Sigmoid colon (tissue), 7 donors: ENCODE results near the gene SECTM1. TPM values are rescaled to one million over a fixed set of nuclear protein-coding genes. Genes with fewer than 3 reads are reported as not detected.

Experiments used
- DNase-seq: peaks from one replicate; pipeline ENCODE4 v3.0.0-alpha.2; 2019
- H3K27ac ChIP-seq, 4 donors: fragments of 200-600 bp; sonication (generic); one replicate each; pipeline ENCODE4 v1.5.1; 2016 to 2019; ENCODE audit warnings: mild to moderate bottlenecking in 1 of 4
- H3K27me3 ChIP-seq, 3 donors: fragments of 200-600 bp; sonication (generic); one replicate each; pipeline ENCODE4 v1.5.1; 2019; ENCODE audit warnings: mild to moderate bottlenecking in 1 of 3
- H3K36me3 ChIP-seq, 4 donors: fragments of 200-600 bp; sonication (generic); one replicate each; pipeline ENCODE4 v1.5.1; 2016 to 2019
- H3K4me1 ChIP-seq, 4 donors: fragments of 200-600 bp; sonication (generic); one replicate each; pipeline ENCODE4 v1.5.1; 2017 to 2019
- H3K4me3 ChIP-seq, 4 donors: fragments of 200-600 bp; sonication (generic); one replicate each; pipeline ENCODE4 v1.5.1; 2017 to 2019; ENCODE audit warnings: mild to moderate bottlenecking in 2 of 4, moderate library complexity in 1 of 4
- H3K9me3 ChIP-seq, 4 donors: fragments of 200-600 bp in 3 of 4; sonication (generic) in 3 of 4; one replicate each; pipeline versions ENCODE4 v1.5.1 to v1.6.1; 2013 to 2019
- EP300 ChIP-seq, 4 donors: sonication (generic); formaldehyde crosslinking; IDR thresholded peaks; one replicate each; pipeline ENCODE4 v1.6.1; 2017; ENCODE audit warnings: antibody characterized with exemption in 4 of 4
- POLR2A ChIP-seq, 2 donors: fragments of 450-650 bp; IDR thresholded peaks; one replicate each; pipeline ENCODE4 v1.6.1; 2016; ENCODE audit warnings: antibody characterized with exemption in 2 of 2, mild to moderate bottlenecking in 2 of 2, moderate library complexity in 2 of 2
- POLR2AphosphoS5 ChIP-seq, 4 donors: sonication (generic); formaldehyde crosslinking; IDR thresholded peaks; one replicate each; pipeline ENCODE4 v1.6.1; 2017; ENCODE audit warnings: antibody characterized with exemption in 4 of 4
- WGBS, 2 donors: extraction: QIAGEN DNeasy Blood & Tissue Kit; methylation state at CpG; one replicate each; pipeline ENCODE4 v1.1.7; 2013; 5-methylcytosine and 5-hydroxymethylcytosine counted together
- intact Hi-C: fragments of 100-400 bp; cut with DNase I; formaldehyde crosslinking; loops from one replicate; pipeline ENCODE4 v1.15.1; 2023
- polyA plus RNA-seq, 3 donors: library from polyadenylated mRNA; stranded (reverse); fragments of 200-250 nt; gene quantifications; one replicate each; pipeline ENCODE4 v1.2.3, GENCODE V29; 2013
- total RNA-seq, 4 donors: library from RNA; depleted of rRNA; stranded (reverse); fragments of >200 nt; gene quantifications; one replicate each; pipeline ENCODE4 v1.1.0, GENCODE V29; 2016
- TF ChIP-seq, protein P1 (sequence below), 4 experiments: fragments of 450-650 bp in 3 of 4; fragments of 200-600 bp in 1 of 4; IDR thresholded peaks; one replicate each; pipeline ENCODE4 v1.5.1; 2016 to 2019; ENCODE audit warnings: antibody characterized with exemption in 4 of 4, mild to moderate bottlenecking in 3 of 4, moderate library complexity in 2 of 4
- donor health status: healthy with polysubstance abuse.
- donor health status: Bipolar disorder and iron deficiency.
- donor health status: healthy.

Gene SECTM1
- total and polyA plus RNA-seq, 7 donors = 8.4 to 105 (median 56.9) TPM

DNA sequence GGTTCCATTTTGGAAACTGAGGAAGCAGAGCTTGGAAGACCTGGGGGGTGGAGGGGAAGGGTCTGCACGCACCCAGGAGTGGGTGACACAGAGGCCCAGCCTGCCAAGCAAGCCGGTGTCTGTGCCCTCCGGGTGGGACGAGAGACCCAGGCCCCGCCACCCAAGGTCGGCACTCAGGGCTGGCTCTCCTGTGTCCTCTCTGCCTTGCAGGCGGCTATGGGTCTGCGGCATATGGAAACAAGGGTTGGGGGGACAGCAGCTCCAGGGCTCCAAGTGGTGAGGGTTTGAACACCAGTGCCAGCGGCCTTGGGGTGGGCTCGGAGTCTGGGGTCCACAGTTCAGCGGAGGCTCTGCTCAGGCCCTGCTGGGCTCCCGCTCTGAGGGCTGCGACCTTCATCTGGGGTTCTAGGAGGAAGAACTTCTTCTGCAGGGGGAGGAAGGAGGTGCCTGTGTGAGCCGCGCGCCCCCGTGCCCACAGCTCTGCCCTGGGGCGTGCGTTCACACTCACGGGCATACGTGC is 11.6 kb downstream of the SECTM1 start:
- Histone ChIP-seq H3K36me3 (peaks cover 0 to 5% (median 0%) of the 10 kb centered on the region in 4 donors), H3K9me3 (no peaks in the 10 kb centered on the region), H3K27me3 (no peaks in the 10 kb centered on the region), H3K4me1 (peaks cover 0 to 9% (median 6%) of the 10 kb centered on the region in 4 donors), H3K4me3 (no peak overlapping the region), H3K27ac (no peak overlapping the region)
- TF ChIP-seq POLR2A (IDR thresholded peaks at IDR 0.05) = no peak
- TF ChIP-seq, protein P1, sequence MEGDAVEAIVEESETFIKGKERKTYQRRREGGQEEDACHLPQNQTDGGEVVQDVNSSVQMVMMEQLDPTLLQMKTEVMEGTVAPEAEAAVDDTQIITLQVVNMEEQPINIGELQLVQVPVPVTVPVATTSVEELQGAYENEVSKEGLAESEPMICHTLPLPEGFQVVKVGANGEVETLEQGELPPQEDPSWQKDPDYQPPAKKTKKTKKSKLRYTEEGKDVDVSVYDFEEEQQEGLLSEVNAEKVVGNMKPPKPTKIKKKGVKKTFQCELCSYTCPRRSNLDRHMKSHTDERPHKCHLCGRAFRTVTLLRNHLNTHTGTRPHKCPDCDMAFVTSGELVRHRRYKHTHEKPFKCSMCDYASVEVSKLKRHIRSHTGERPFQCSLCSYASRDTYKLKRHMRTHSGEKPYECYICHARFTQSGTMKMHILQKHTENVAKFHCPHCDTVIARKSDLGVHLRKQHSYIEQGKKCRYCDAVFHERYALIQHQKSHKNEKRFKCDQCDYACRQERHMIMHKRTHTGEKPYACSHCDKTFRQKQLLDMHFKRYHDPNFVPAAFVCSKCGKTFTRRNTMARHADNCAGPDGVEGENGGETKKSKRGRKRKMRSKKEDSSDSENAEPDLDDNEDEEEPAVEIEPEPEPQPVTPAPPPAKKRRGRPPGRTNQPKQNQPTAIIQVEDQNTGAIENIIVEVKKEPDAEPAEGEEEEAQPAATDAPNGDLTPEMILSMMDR (IDR thresholded peaks at IDR 0.05) = no peak
- no peak for TF ChIP-seq POLR2AphosphoS5 (IDR thresholded peaks at IDR 0.05)
- no peak for TF ChIP-seq EP300 (IDR thresholded peaks at IDR 0.05)
- WGBS, 2 donors = 62 to 75% methylated on average over 21 of the region's 21 CpGs
- intact Hi-C loops = loop anchor here (1.0 to 2.0 kb wide), 3 partner anchors 23 to 117 kb away; no protein-coding TSS in a partner anchor
- no peak for DNase-seq

DNA sequence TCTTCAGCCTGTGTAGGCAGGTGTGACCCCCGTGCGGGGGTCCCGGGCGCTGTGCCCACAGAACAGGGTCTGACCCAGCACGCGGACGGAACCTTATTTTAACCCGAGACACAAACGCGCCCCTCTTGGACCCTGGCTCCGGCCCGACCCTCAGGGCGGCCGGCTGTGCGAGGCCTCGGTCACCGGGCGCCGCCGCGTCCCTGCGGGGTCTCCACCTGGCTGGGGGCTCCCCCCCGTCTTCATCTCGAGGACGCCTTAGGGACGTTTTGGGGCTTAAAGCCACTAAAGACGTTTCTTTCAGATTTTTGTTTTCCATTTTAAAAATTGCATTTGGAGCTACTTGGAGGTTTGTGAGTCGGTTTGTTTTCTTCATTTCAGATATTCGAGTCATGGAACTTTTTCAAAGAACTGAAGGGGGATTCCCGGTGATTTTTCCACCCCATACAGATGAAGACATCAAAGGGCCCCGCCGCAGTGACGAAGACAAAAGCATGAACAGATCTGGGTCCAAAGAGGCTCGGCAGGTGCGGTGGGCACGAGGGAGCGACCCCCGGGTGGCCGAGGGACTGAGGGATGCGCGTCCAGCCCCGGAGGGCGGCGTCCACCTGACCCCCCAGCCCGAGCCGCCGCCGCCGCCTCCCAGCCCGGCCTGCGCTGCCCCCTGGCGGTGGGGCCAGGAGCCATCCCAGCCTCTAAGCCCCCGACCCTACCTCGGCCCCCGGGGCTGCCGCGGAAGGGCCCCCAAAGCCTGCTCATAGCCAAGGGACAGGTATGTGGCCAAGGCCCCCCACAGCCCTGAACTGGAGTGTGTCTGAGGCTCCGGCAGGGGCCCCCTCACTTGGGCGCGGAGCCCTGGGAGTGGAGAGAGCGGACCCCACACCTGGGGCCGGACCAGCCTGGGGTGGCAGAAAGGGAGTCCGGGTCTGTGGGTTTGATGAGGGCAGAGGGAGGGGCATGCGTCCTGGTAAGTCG is 12.3 kb downstream of the SECTM1 start:
- no peaks in the 10 kb centered on the region for H3K9me3 ChIP-seq
- no peak overlapping the region for H3K27ac ChIP-seq
- intact Hi-C loops = loop anchor here (1.0 to 2.0 kb wide), 3 partner anchors 22 to 116 kb away; no protein-coding TSS in a partner anchor
- WGBS, 2 donors = 42 to 46% methylated on average over 65 of the region's 65 CpGs
- peaks cover under 1 to 7% (median 6%) of the 10 kb centered on the region in 3 donors for H3K27me3 ChIP-seq
- TF ChIP-seq, protein P1 (IDR thresholded peaks at IDR 0.05) = peak; percentile 82 to 97 (median 90)
- TF ChIP-seq EP300 (IDR thresholded peaks at IDR 0.05) = no peak
- H3K4me1 ChIP-seq = peaks cover 0 to 11% (median 6%) of the 10 kb centered on the region in 4 donors
- no peak for DNase-seq
- H3K4me3 ChIP-seq = peak overlapping the region in 1 of 4 donors; percentile 25
- H3K36me3 ChIP-seq = peaks cover 0 to 5% (median 0%) of the 10 kb centered on the region in 4 donors

DNA sequence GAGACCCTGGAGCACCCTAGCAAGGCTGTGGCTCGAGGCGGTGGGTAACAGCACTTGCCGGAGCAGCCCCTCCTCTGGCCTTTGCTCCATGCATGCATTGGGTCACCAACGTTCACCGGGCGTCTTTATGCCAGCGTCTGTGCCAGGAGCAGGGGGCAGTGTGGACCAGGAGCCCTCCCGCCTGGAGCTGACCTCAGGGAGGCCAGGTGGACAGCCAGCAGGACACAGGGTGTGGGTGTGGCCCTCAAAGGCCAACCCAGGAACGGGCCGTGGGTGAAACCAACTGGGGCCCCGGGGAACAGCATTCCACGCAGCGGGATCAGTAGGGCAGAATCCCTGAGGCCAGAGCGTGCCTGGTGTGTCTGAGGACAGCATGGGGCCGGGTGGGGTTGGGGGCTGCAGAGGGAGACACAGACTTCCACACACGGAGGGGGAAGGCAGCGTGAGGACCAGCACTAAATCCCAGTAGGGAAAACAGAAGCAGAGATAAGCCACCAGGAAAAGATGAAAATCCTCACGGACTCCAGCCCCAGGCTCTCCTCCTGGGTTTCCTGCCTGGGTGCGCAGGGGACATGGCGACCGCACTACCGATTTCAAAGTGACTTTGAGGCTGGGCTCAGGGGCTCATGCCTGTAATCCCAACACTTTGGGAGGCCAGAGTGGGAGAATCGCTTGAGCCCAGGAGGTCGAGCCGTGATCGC is 13.3 kb downstream of the SECTM1 start:
- 41 to 76% methylated on average over 26 of the region's 26 CpGs for WGBS, 2 donors

DNA sequence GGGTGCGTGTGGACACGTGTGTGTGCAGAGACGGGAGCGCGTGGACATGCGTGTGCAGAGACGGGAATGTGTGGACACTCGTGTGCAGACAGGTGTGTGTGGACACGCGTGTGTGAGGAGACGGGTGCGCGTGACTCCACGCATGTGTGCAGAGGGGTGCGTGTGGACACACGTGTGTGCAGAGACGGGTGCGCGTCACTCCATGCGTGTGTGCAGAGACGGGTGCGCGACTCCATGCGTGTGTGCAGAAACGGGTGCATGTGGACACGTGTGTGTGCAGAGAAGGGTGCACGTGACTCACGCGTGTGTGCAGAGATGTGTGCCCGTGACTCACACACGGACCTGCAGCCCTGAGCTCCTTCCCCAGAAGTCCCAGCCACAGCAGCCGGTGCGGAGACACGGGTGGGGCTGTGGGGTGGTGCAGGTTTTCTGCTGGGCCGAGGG is 13.9 kb downstream of the SECTM1 start:
- WGBS, 2 donors = 84 to 95% methylated on average over 35 of the region's 35 CpGs
- intact Hi-C loops = loop anchor here (2.0 kb wide), 2 partner anchors 21 to 115 kb away; no protein-coding TSS in a partner anchor
- no peak for DNase-seq

More for the DNA sequence above, 13.3 kb downstream of the SECTM1 start:
- H3K27ac ChIP-seq = no peak overlapping the region
- intact Hi-C loops = loop anchor here (2.0 kb wide), 2 partner anchors 21 to 115 kb away; no protein-coding TSS in a partner anchor
- TF ChIP-seq, protein P1 (IDR thresholded peaks at IDR 0.05) = no peak
- DNase-seq = no peak
- H3K27me3 ChIP-seq = peaks cover 8 to 17% (median 15%) of the 10 kb centered on the region in 3 donors
- no peak overlapping the region for H3K4me3 ChIP-seq
- H3K36me3 ChIP-seq = peaks cover 0 to 3% (median 0%) of the 10 kb centered on the region in 4 donors
- no peaks in the 10 kb centered on the region for H3K9me3 ChIP-seq
- H3K4me1 ChIP-seq = peaks cover 0 to 11% (median 6%) of the 10 kb centered on the region in 4 donors

More for the DNA sequence above, 13.9 kb downstream of the SECTM1 start:
- Histone ChIP-seq H3K27ac (no peak overlapping the region), H3K4me3 (no peak overlapping the region), H3K9me3 (no peaks in the 10 kb centered on the region), H3K4me1 (peaks cover 0 to 11% (median 6%) of the 10 kb centered on the region in 4 donors), H3K36me3 (no peaks in the 10 kb centered on the region), H3K27me3 (peaks cover 14 to 23% (median 22%) of the 10 kb centered on the region in 3 donors)
- TF ChIP-seq, protein P1 (IDR thresholded peaks at IDR 0.05) = no peak
- TF ChIP-seq EP300 (IDR thresholded peaks at IDR 0.05) (no peak), POLR2A (IDR thresholded peaks at IDR 0.05) (no peak), POLR2AphosphoS5 (IDR thresholded peaks at IDR 0.05) (no peak)
